ENCODE measurements around the gene CAV3. TPM values are rescaled to one million over a fixed set of nuclear protein-coding genes. Genes with fewer than 3 reads are reported as not detected.

Gene CAV3
- total RNA-seq, 1 experiment from 2014 or later = not detected

GRCh38 chr3:8712045-8712907 lies 21.3 kb upstream of the CAV3 start:
- no peak overlapping the region for H2AFZ ChIP-seq (ENCODE audit: low read depth, low read length, poor library complexity, severe bottlenecking)
- no peak overlapping the region for H3K4me3 ChIP-seq (replicated peaks in 1 of 2; ENCODE audit: low read depth in 1 of 2, low read length in 2 of 2)
- H3K79me2 ChIP-seq (ENCODE audit: insufficient read depth, low read length) = no peaks in the 10 kb centered on the region
- no peaks in the 10 kb centered on the region for H4K20me1 ChIP-seq (ENCODE audit: insufficient read depth)
- no peaks in the 10 kb centered on the region for H3K36me3 ChIP-seq (ENCODE audit: control insufficient read depth in 1 of 2, insufficient read depth in 2 of 2, low read length in 2 of 2)
- no peak overlapping the region for H3K9ac ChIP-seq (ENCODE audit: low read length)
- BruUV-seq (replicated peaks) = no TSS peak
- CTCF ChIA-PET = interaction anchor here (2.1 to 2.2 kb wide), 2 partner anchors 11 to 20 kb away, joined by 9 to 15 read pairs; no protein-coding TSS in a partner anchor
- no peaks in the 10 kb centered on the region for H3K9me2 ChIP-seq (ENCODE audit: insufficient read depth)
- RAD21 ChIA-PET (ENCODE audit: low non-redundant PET in 1 of 2, low total read pairs in 2 of 2, uncharacterized antibody in 2 of 2, unreplicated experiment in 2 of 2) = no interaction called here
- TF ChIP-seq SIN3A (IDR thresholded peaks at IDR 0.05; ENCODE audit: low read depth) = no peak
- no peak for TF ChIP-seq MAX (IDR thresholded peaks at IDR 0.05)
- no peak for TF ChIP-seq YY1 (IDR thresholded peaks at IDR 0.05; ENCODE audit: extremely low read depth, insufficient replicate concordance, low read depth, low read length)
- TF ChIP-seq POLR2A (IDR thresholded peaks at IDR 0.05; ENCODE audit: borderline replicate concordance, extremely low read depth, insufficient read depth, insufficient read length) = no peak
- TF ChIP-seq ELF1 (IDR thresholded peaks at IDR 0.05; ENCODE audit: borderline replicate concordance, low read depth) = no peak
- TF ChIP-seq ZNF274 (IDR thresholded peaks at IDR 0.05; ENCODE audit: low read depth, low read length) = no peak
- no peak for TF ChIP-seq RAD21 (IDR thresholded peaks at IDR 0.05; ENCODE audit: low read depth)
- TF ChIP-seq CBX3 (IDR thresholded peaks at IDR 0.05; ENCODE audit: low read depth) = no peak
- no peak for TF ChIP-seq EGR1 (IDR thresholded peaks at IDR 0.05; ENCODE audit: low read depth)
- no peak for TF ChIP-seq POLR2AphosphoS5 (IDR thresholded peaks at IDR 0.05; ENCODE audit: low read depth, low read length)
- no peak for TF ChIP-seq ZBTB33 (IDR thresholded peaks at IDR 0.05; ENCODE audit: extremely low read depth, insufficient replicate concordance, low read length)
- TF ChIP-seq SP1 (IDR thresholded peaks at IDR 0.05; ENCODE audit: low read depth) = no peak
- TF ChIP-seq ATF3 (IDR thresholded peaks at IDR 0.05) = no peak
- TF ChIP-seq REST (IDR thresholded peaks at IDR 0.05; ENCODE audit: low read depth) = no peak
- TF ChIP-seq CTCF (IDR thresholded peaks at IDR 0.05 in 2 of 3, conservative IDR thresholded peaks at IDR 0.05 in 1 of 3; ENCODE audit: borderline replicate concordance in 1 of 3, insufficient read depth in 1 of 3, low read depth in 2 of 3, low read length in 2 of 3) = no peak
- TF ChIP-seq CEBPB (IDR thresholded peaks at IDR 0.05; ENCODE audit: low read depth) = no peak
- no peak for TF ChIP-seq JUND (IDR thresholded peaks at IDR 0.05)
- no peak for ATAC-seq
- no peak overlapping the region for H3K4me2 ChIP-seq (ENCODE audit: low read length)
- intact Hi-C loops (cut with micrococcal nuclease) = no loop called here
- H3K4me1 ChIP-seq (ENCODE audit: control insufficient read depth in 1 of 2, insufficient read depth in 2 of 2, low read length in 2 of 2) = peaks cover 0 to 10% of the 10 kb centered on the region in 2 experiments; a peak in 2 of 4 replicates
- H3K9me3 ChIP-seq (ENCODE audit: control insufficient read depth in 1 of 2, insufficient read depth in 1 of 2, low read depth in 1 of 2, low read length in 2 of 2) = no peaks in the 10 kb centered on the region
- no peak for DNase-seq (ENCODE audit: low read depth, low spot score)
- POLR2A ChIA-PET = no interaction called here
- no peaks in the 10 kb centered on the region for H3K27me3 ChIP-seq (ENCODE audit: insufficient read depth, low read length)
- H3K27ac ChIP-seq (ENCODE audit: low read depth, low read length) = no peak overlapping the region
